OCI-LY7 (cell line): ENCODE data around the gene BIRC5.

ENCODE experiments used
- EZH2phosphoT487 ChIP-seq: fragments of 200-600 bp; sonication (generic); IDR thresholded peaks from 2 replicates; pipeline ENCODE4 v1.6.1; 2018; ENCODE audit warnings: low read depth, borderline replicate concordance, mild to moderate bottlenecking, mixed run types, antibody characterized with exemption, low read length, moderate library complexity, mixed read lengths
- TF ChIP-seq, protein P1 (sequence below): fragments of 200-600 bp; sonication (generic); conservative IDR thresholded peaks from 2 replicates; pipeline ENCODE4 v1.5.1; 2014; ENCODE audit warnings: mild to moderate bottlenecking, antibody characterized with exemption, low read length, moderate library complexity, mixed read lengths

DNA sequence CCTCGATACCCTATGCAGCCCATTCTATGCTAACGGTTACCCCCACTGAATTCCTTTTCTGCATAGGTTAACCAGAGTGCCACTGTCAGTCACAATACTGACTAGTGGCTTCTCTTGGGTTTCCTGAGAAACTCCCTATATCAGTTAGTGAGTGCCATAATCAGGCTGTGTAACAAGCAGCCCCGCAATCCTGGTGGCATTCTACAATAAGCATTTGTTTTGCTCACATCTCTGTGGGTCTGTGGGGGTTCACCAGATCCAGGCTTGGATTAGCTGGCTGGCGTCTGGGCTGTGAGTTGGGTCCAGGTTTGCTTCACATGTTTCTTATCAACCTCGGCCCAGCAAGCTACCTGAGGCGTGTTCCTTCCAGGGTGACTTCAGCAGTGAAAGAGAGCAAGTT, 59.8 kb downstream of the BIRC5 start:
- TF ChIP-seq, protein P1, sequence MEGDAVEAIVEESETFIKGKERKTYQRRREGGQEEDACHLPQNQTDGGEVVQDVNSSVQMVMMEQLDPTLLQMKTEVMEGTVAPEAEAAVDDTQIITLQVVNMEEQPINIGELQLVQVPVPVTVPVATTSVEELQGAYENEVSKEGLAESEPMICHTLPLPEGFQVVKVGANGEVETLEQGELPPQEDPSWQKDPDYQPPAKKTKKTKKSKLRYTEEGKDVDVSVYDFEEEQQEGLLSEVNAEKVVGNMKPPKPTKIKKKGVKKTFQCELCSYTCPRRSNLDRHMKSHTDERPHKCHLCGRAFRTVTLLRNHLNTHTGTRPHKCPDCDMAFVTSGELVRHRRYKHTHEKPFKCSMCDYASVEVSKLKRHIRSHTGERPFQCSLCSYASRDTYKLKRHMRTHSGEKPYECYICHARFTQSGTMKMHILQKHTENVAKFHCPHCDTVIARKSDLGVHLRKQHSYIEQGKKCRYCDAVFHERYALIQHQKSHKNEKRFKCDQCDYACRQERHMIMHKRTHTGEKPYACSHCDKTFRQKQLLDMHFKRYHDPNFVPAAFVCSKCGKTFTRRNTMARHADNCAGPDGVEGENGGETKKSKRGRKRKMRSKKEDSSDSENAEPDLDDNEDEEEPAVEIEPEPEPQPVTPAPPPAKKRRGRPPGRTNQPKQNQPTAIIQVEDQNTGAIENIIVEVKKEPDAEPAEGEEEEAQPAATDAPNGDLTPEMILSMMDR = no peak
- TF ChIP-seq EZH2phosphoT487 = no peak
